Activated B cell treated with CpG ODN at 0.5 μM for 24 hours (primary cell): ENCODE data around the gene ONECUT2. TPM values are rescaled to one million over a fixed set of nuclear protein-coding genes. Genes with fewer than 3 reads are reported as not detected.
A peak's percentile ranks its signal among the peaks of the same experiment; 100 is the strongest.

Source experiments
- ATAC-seq: fragments of 200-7000 bp; cut with Tn5 transposase; one replicate; pipeline ENCODE4 v1.10.0; 2021; ENCODE audit warnings: low read depth, mild to moderate bottlenecking, moderate library complexity
- CTCF ChIA-PET: fragments of 350-600 bp; sonication (Branson Sonifier 250); formaldehyde crosslinking; loops from one replicate; lab custom pipeline; 2021; ENCODE audit warnings: antibody characterized with exemption; lab: Charles Lee
- POLR2A ChIA-PET: fragments of 350-600 bp; sonication (Branson Sonifier 250); formaldehyde crosslinking; loops from one replicate; lab custom pipeline; 2021; ENCODE audit warnings: antibody characterized with exemption; lab: Charles Lee
- DNase-seq: peaks from one replicate; pipeline ENCODE4 v3.0.0; 2022
- H3K27ac Mint-ChIP-seq: one replicate; pipeline ENCODE4 v1.8.0; 2020; ENCODE audit warnings: mixed read lengths
- H3K27me3 Mint-ChIP-seq: one replicate; pipeline ENCODE4 v1.8.0; 2021; ENCODE audit warnings: mixed read lengths
- H3K36me3 Mint-ChIP-seq: one replicate; pipeline ENCODE4 v1.8.0; 2021; ENCODE audit warnings: low read depth, mixed read lengths
- H3K4me1 Mint-ChIP-seq: one replicate; pipeline ENCODE4 v1.8.0; 2021; ENCODE audit warnings: mixed read lengths
- H3K4me3 Mint-ChIP-seq: one replicate; pipeline ENCODE4 v1.8.0; 2020; ENCODE audit warnings: mild to moderate bottlenecking, mixed read lengths
- H3K9me3 Mint-ChIP-seq: one replicate; pipeline ENCODE4 v1.8.0; 2020; ENCODE audit warnings: mixed read lengths
- intact Hi-C: fragments of 100-400 bp; cut with micrococcal nuclease; formaldehyde crosslinking; loops from one replicate; pipeline ENCODE4 v1.15.1; 2024
- total RNA-seq: library from RNA; stranded (reverse); gene quantifications from 2 replicates; pipeline ENCODE4 v1.2.3, GENCODE V29; 2022
- TF ChIP-seq, protein P1 (sequence below): fragments of 200-600 bp; IDR thresholded peaks from one replicate; pipeline ENCODE4 v1.8.0; 2022; ENCODE audit warnings: antibody characterized with exemption, mild to moderate bottlenecking

The ONECUT2 gene
- total RNA-seq, 1 donor from 2014 or later = not detected

DNA sequence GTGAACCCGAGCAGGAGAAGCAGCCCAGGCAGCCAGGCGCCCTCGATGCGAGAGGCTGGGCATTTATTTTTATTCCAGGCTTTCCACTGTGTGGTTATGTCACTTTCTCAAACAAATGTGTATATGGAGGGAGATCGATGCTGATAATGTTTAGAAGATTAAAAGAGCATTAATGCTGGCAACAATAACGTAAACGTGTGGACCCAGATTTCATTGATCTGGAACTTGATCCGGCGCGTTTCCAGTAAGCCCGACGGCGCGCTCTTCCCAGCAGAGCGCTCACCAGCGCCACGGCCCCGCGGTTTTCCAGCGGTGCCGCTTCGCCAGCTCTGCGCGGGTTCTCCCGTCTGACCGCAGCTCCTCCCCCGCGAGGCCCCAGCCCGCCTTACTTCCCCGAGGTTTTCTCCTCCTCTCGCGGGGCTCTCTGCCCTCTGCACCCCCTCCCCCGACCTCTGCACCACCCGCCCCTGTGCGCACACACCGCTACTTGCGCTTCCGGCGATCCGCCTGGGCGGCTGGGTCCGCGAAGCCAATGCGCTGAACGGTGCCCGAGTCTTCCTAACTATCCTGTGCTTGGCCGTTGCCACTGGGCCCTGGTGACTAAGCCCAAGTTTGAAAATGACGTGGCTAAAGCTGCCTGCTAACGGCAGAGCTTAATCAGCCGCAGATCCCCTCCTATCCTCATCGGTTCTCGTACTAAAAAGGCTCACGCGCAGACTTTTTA is 6.1 kb downstream of the ONECUT2 start:
- peaks cover 37% of the 10 kb centered on the region for H3K4me1 Mint-ChIP-seq
- DNase-seq (no peak), ATAC-seq (peak; percentile 54)
- H3K27ac Mint-ChIP-seq = no peak overlapping the region
- H3K27me3 Mint-ChIP-seq = peaks cover 80% of the 10 kb centered on the region
- intact Hi-C loops = loop anchor here (2.0 kb wide), 1 partner anchor 14 kb away; no protein-coding TSS in a partner anchor
- ChIA-PET POLR2A (no interaction called here), CTCF (no interaction called here)
- TF ChIP-seq, protein P1, sequence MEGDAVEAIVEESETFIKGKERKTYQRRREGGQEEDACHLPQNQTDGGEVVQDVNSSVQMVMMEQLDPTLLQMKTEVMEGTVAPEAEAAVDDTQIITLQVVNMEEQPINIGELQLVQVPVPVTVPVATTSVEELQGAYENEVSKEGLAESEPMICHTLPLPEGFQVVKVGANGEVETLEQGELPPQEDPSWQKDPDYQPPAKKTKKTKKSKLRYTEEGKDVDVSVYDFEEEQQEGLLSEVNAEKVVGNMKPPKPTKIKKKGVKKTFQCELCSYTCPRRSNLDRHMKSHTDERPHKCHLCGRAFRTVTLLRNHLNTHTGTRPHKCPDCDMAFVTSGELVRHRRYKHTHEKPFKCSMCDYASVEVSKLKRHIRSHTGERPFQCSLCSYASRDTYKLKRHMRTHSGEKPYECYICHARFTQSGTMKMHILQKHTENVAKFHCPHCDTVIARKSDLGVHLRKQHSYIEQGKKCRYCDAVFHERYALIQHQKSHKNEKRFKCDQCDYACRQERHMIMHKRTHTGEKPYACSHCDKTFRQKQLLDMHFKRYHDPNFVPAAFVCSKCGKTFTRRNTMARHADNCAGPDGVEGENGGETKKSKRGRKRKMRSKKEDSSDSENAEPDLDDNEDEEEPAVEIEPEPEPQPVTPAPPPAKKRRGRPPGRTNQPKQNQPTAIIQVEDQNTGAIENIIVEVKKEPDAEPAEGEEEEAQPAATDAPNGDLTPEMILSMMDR = no peak
- H3K4me3 Mint-ChIP-seq = peak overlapping the region; percentile 39
- no peaks in the 10 kb centered on the region for H3K36me3 Mint-ChIP-seq
- peaks cover 2% of the 10 kb centered on the region for H3K9me3 Mint-ChIP-seq

DNA sequence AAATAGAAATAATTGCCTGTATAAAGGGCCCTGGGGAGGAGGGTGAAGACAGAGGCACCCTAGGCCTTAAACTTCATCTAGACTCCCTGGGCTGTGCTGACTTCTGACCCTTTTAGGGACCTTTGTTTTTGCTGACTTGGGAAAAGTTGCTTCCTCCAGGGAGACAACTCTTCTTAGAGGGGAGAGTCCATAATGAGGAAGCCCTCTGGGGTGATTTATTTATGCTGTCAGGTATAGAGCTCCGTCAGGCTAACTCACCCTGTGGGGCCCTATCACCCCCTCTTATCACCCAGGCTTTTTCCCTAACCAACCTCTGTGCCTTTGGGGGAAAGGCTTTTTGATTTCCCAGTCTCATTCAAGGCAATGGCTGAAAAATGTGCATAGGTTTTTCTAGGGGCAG is 8.1 kb downstream of the ONECUT2 start:
- Mint-ChIP-seq H3K36me3 (no peaks in the 10 kb centered on the region), H3K9me3 (peaks cover 2% of the 10 kb centered on the region), H3K27me3 (peaks cover 76% of the 10 kb centered on the region), H3K27ac (no peak overlapping the region), H3K4me1 (peaks cover 24% of the 10 kb centered on the region), H3K4me3 (no peak overlapping the region)
- intact Hi-C loops = no loop called here
- ATAC-seq (no peak), DNase-seq (no peak)
- ChIA-PET CTCF (interaction anchor here (0.9 kb wide), 1 partner anchor 8 kb away, joined by 3 read pairs; the partner anchor contains the start of gene ONECUT2), POLR2A (no interaction called here)
- TF ChIP-seq, protein P1 = no peak

DNA sequence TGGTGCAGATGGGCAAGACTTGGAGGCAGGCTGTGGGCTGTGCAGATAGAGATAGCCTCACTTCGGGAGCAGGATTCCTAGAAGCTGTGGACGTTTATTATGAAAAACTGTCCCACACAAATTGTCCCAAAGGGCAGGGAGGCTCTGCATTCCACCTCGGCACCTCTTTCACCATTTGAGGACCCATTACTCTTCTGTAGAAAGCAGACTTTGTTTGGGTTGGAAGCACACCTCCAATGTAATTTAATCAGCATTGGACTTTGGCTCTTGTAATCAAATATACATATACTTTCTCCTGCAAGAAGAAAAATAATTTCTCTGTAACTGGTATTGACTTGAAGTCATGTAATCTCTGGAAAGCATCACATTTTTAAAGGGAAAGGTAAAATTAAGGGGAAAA is 8.5 kb downstream of the ONECUT2 start:
- intact Hi-C loops = no loop called here
- Mint-ChIP-seq H3K4me1 (peaks cover 22% of the 10 kb centered on the region), H3K36me3 (no peaks in the 10 kb centered on the region), H3K9me3 (peaks cover 2% of the 10 kb centered on the region), H3K27me3 (peaks cover 72% of the 10 kb centered on the region), H3K27ac (no peak overlapping the region), H3K4me3 (no peak overlapping the region)
- ATAC-seq (no peak), DNase-seq (no peak)
- POLR2A ChIA-PET = no interaction called here
- TF ChIP-seq, protein P1 = no peak
- CTCF ChIA-PET = interaction anchor here (0.9 to 1.1 kb wide), 2 partner anchors 9 to 13 kb away, joined by 3 read pairs; partner anchors contain the start of gene ONECUT2

DNA sequence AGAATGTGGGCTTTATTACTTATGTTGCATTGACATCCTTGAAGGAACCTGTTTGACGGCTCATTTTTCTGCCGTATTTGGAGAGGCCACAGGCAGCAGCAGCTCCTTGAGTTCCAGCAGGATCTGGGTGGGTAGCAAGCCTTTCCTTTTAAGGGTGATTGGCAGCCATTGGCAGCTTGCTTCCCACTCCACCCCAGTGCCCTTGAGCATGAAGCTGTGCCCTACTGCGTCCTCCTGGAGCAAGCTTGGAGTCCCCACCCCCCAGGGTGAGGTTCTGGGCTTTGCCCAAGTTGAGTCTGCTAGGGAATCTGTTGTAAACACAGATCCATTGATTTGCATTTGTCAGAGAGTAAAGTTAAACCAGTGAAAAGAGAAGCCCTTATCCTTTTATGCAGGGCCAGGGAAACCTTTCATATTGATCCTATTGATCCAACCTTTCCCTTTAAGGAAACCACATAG is 9.2 kb downstream of the ONECUT2 start:
- DNase-seq (no peak), ATAC-seq (no peak)
- TF ChIP-seq, protein P1 = no peak
- Mint-ChIP-seq H3K4me1 (peaks cover 16% of the 10 kb centered on the region), H3K27me3 (peaks cover 66% of the 10 kb centered on the region), H3K9me3 (peaks cover 2% of the 10 kb centered on the region), H3K36me3 (no peaks in the 10 kb centered on the region), H3K27ac (no peak overlapping the region), H3K4me3 (no peak overlapping the region)
- POLR2A ChIA-PET = no interaction called here
- CTCF ChIA-PET = interaction anchor here (0.7 to 1.1 kb wide), 2 partner anchors 13 to 439 kb away, joined by 3 read pairs; no protein-coding TSS in a partner anchor
- intact Hi-C loops = no loop called here
